ENCODE results near the gene UQCR10.

- TF ChIP-seq ZFP91 (CRISPR knock-in tag; IDR thresholded peaks at IDR 0.05) (no peak), MXI1 (IDR thresholded peaks at IDR 0.05; ENCODE audit: low read depth, low read length) (no peak), KLF13 (tag; IDR thresholded peaks at IDR 0.05; ENCODE audit: borderline replicate concordance, low read depth) (no peak), ELF4 (CRISPR knock-in tag; IDR thresholded peaks at IDR 0.05) (no peak), FOSL1 (tag; conservative IDR thresholded peaks at IDR 0.05) (no peak), POLR2AphosphoS2 (IDR thresholded peaks at IDR 0.05; ENCODE audit: low read length) (no peak)
Measured at GRCh38 chr22:29766632-29767170, 468 bp upstream of the UQCR10 start, which contains the start of gene ZMAT5.
